GM21390 (cell line): ENCODE results near the gene PNPLA3.
A peak's percentile ranks its signal among the peaks of the same experiment; 100 is the strongest.

ENCODE experiments used
- ATAC-seq: cut with Tn5 transposase; IDR thresholded peaks from one replicate; pipeline ENCODE4 v1.9.1; 2021; ENCODE audit not compliant: unreplicated experiment

Gene PNPLA3

DNA sequence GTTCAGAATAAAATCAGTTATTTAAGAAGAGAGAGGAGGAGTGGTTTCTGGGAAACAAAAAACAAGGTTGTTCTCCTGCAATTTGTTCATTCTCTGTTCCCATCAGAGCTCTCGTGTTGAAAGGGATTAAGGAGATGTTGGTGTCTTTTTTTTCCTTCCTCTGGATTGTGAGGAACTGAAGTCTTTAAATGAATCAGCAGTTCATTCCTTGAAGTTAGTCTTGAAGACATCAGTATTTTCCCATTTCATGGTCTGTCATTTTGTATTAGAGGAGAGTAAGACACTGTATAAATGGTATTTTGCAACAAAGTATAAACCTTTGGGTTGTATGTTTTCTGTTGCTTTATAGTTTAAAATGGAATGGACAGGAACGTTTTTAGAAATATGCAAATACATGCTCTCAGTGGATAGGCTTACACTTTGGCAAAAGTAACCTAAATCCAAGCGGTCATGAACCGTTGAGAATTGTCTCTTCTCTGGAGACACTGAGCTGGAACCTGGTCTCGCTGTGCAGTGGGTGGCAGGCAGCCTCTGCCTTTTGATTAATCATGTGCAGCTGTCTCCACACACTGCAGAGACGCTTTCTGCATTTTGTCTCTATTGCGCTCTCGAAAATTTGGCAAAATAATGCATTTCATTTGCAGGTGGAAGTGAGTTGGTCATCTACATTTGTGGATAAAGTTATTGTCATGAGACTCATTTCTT is 64.7 kb downstream of the PNPLA3 start:
- ATAC-seq: no peak

GRCh38 chr22:43988960-43989359 is 65.4 kb downstream of the PNPLA3 start:
- ATAC-seq: no peak

DNA sequence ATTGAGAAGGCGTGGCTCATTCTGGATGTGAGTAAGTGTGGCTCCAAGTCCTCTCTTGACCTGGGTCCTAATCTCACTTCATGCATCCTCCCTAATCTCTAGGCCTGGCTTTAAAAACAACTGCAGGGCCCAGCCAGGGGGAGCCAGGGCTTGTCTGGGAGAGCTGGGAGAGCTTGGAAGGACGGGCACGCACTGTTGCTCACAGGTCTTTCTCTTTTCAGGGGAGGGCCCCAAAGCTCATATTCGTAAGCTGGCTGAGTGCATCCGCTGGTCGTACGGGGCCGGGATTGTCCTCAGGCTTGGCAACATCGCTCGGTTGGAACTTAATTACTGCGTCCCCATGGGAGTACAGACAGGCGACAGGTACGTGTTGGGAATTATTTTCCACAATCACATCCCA is 66.4 kb downstream of the PNPLA3 start:
- ATAC-seq: no peak

DNA sequence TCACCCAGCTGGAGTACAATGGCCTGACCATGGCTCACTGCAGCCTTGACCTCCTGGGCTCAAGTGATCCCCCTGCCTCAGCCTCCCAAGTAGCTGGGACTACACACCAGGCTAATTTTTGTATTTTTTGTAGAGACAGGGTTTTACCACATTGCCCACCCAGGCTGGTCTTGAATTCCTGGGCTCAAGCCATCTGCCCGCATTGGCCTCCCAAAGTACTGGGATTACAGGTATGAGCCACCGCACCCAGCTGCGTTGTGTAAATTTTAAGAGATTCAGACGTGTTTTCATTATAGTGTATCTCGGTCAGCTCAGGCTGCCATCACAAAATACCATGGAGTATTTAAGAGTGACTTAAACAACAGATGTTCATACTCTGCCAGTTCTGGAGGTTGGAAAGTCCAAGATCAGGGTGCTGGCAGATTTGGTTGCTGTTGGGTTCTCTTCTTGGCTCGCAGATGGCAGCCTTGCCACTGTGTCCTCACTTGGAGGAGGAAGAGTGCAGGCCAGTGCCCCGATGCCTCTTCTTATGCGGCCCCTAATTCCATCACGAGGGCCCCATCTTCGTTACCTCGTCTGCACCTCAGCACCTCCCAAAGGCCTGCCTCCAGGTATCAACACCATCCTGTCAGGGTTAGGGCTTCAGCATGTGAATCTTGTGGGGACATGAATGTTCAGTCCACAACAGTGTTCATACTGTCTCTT is 67.9 kb downstream of the PNPLA3 start:
- no peak for ATAC-seq

GRCh38 chr22:43992331-43992821 is 68.8 kb downstream of the PNPLA3 start:
- ATAC-seq: no peak

DNA sequence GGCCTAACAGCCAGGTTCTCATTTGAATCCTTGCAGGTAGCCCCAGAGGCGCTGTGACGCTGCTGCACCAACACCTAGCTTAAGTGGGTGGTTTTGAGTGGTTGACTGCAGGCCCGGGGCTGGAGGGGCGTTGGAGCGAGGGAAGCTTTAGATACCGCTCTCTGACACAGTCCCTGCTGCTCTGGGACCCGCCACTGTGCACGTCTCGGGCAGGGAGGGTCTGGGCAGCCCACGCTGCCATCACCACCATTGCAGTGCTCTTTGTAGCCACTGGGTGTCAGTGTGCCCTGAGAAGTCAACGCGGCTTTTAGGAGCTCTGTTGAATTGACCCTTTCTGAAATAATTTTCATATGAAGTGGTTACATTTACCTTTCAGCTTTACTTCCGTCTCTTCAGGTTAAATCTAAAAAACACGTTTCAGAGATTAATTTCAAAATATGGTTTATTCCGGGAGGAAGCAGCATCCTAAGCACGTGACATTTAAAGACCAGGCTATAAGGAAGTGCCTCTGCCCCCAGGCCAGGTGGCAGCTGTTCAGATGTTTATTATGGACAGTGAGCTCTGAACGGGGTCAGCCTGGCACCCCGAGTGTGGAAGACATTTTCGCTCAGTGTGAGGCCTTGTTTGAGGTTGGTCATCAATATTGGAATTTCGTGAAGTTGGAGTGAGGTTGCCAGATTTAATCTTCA is 69.6 kb downstream of the PNPLA3 start:
- ATAC-seq: no peak

- ATAC-seq: no peak
Measured at GRCh38 chr22:43994006-43994405, 70.4 kb downstream of the PNPLA3 start.

DNA sequence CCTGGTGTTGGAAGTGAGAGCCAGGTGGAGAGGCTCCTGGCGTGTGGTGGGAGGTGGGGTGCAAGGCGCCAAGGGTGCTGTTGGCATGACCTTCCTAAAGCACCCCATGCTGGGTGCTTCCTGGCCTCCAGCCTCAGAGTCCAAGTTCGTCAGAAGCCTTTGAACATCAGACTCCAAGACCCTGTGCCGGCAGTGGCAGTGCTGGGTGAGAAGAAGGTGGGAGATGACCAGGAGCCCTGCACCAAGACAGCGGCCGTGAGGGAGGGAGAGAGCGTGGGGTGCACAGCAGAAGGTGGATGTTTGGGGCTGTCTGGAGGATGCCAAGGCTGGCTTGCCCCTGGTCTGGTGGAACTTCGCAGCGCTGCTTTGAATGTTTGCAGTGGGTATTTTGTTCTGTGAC is 70.8 kb downstream of the PNPLA3 start:
- no peak for ATAC-seq

DNA sequence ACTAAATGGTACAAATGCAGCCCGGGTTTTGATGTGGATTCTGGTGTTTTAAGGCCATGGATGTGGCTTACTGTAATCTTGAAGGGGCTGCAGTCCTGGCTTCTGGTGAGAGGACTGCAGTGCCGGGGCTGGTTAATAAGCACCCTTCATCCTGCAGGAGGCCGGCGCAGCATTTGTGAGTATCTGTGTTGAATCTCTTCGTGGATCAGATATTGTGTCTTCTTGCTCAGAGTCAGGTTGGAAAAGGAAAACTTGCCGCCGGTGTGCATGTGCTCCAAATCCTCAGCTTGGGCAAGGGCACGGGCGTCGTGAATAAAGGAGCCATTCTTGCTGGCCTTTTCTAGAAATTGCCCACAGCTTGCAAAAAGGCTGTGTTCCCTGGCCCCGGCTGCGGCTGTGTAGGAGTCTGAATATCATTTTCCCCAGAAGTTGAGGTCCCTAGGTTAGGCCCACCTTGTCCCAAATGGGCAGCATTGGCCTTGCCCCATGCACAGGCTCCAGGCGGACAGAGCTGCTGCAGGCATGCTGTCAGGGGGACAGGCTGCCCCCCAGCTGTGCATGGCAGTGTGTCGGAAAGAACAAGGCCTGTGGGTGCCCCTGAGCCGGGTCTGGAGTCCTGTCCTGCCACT is 71.6 kb downstream of the PNPLA3 start:
- ATAC-seq: no peak

DNA sequence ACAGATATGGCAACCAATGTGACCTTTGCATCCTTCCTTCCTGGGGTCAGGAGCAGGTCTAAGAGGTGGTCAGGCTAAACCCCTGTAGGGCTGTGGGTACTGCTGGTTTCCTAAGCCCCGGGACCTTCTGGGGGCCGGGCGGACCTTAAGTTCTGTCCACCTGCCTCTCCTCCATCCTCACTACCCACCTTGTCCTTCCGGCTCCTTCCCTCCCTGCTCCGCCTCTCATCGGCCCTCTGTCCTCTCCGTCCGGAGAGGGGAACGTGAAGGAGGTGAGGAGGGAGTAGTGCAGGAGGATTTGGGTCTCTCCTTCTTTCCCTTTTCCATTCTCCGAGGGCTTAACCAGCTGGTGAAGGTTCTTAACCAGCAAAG is 72.2 kb downstream of the PNPLA3 start:
- peak; percentile 20 for ATAC-seq

- ATAC-seq: peak; percentile 51
Measured at GRCh38 chr22:43996170-43996980, 72.8 kb downstream of the PNPLA3 start.

- ATAC-seq: no peak
Measured at GRCh38 chr22:43996981-43997265, 73.3 kb downstream of the PNPLA3 start.
